DMS153 (cell line): ENCODE data around the gene CTTN.
"Not testable (repeated sequence)": the region's sequence is repeated elsewhere in the genome, so short reads cannot be mapped to it uniquely, and the experiment has no call there.

Experiments
- DNase-seq: peaks from one replicate; lab custom pipeline; 2025; lab: John Stamatoyannopoulos, UW

The CTTN gene

DNA sequence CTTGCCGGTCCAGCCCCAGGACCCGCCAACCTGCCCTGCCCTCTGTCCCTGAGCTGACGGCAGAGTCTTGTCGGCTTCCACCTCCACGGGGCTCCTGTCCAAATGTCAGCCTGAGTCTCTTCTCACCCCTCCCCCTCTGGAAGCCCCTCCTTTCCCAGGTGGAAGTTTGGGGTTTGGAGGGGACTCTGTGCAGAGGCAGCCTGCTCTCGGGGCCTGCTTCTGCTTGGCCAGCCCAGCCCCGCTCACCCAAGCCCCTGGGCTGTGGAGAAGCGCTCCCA, 31.0 kb downstream of the CTTN start:
- DNase-seq: no peak

DNA sequence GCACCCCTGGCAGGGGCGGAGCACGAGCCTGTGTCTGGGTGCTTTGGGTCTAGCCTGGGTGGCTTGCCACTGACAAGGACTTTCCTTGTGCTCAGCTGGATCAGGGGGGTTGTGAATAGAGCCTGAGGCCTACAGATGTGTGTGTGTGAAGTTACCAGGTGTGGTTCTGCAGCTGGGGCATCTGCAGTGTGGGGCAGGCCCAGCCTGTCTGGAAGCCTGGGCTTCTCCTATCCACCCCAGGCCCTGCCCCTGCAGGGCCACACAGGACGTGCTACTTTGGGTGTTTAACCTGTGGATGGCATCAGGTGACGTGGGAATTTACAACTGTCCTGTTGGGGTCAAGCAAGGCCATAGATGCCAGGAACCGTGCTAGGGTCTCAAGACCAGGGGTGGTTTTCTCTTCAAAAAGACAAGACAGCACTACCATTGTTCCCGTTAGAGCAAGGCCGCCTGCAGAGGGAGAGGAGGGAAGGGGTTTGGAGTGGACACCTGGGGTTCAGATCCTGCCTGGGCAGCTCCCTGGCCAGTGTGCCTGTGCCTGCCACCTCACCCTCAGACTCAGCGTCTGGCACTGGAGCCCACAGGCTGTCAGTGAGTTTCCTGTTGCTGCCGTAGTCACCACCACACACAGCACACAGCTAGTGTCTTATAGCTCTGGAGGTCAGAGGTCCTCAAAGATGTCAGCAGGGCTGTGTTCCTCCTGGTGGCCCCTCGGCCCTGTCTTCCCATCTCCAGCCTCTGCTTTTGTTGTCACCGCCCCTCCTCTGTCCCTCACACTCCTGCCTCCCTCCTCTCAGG, 31.6 kb downstream of the CTTN start:
- no peak for DNase-seq

DNA sequence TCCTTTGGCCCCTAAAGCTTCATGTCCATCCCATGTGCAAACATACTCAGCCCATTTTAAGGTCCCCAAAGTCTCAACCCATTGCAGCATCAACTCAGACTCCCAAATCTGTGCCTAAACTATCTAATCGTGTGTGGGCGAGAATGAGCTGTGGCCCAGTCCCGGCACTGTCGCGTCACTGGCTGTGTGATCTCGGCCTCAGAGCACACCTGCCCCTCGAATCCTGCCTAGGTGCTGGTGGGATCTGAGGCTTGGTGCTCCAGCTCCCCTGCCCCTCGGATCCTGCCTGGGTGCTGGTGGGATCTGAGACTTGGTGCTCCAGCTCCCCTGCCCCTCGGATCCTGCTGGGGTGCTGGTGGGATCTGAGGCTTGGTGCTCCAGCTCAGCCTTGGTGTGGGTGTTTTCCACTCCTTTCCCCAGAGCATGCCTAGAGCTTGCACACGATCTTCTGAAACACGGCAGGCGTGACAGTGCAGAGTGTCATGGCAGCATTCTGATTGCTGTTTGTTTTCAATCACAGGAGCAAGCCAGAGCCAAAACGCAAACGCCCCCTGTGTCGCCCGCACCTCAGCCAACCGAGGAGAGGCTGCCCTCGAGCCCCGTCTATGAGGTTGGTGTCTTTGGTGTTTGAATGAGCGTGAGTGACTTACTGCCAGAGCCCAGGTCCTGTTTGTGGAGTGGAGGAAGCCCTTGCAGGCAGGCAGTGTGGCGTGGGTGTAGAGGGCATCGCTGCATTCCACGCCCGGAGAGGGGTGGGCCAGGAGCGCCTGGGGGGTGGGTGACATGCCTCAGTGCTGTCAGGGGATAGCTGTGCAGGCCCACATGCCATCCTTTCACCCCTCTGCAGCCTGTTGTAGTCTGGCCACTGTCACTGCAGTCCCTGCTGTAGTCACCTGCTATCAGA, 32.6 kb downstream of the CTTN start:
- DNase-seq: no peak

GRCh38 chr11:70431611-70432010, 33.3 kb downstream of the CTTN start:
- DNase-seq: no peak

DNA sequence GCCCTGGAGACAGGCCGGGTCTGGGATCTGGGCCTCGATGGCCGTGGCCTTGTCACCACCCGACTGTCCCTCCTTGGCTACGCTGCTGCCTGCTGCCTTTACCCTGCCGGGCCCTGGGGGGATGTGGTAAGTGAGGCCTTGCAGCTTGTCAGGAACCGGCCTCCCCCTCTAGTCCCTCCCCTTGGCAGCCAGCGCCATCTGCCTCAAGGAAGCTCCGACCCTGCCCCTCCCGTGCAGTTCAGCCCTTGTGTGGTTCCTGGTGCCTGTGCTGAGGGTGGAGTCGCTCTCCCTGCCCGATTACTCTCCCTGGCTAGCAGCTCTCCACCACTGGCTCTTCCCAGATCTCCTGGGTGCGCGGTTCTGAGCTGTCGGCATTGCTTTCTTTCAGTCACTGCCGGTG, 33.7 kb downstream of the CTTN start:
- no peak for DNase-seq

DNA sequence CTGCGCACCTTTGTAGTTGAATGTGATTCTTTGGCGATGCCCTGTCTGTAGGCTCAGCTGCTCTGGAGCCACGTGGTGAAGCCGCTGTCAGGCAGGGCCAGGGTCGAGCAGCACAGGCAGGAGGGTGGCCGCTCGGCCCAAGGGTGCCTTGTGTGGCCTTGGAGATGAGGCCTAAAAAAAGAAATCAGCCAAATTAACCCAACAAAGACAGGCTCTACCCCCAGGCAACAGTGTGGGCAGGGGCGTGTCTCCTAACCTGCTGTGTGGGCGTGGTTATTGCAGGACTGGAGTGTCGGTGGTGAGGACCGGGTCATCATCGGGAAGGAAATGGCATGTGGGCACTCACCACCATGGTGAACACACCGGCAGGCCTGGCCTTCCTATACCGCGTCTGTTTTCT, 34.3 kb downstream of the CTTN start:
- no peak for DNase-seq

DNA sequence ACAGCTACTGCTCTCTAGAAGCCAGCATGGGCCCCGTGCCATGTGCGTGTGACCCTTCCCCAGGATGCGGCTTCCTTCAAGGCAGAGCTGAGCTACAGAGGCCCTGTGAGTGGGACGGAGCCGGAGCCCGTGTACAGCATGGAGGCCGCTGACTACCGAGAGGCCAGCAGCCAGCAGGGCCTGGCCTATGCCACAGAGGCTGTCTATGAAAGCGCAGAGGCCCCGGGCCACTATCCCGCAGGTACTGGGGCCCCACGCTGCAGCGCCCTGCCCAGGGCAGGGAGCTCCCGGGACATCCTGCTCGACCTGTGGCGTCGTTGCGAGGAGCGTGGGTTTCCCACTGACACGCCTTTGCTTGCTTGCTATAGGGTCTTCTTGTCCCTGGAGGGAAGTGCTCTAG, 34.7 kb downstream of the CTTN start:
- no peak for DNase-seq

DNA sequence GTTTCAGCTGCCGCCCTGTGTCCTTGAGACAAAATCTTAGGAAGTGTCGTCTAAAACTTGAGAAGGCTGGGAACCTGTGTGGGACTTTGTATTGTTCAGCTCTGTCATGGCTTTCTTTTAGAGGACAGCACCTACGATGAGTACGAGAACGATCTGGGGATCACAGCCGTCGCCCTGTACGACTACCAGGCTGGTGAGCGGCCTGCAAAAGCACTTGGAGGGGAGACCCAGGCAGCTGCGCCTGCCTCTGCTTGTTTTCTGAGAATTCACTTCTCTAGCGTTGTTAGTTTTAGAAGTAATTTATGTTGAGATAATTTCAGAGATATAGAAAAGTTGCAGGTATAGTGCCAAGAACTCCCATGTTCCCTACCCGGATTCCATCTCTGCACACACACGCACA, 35.2 kb downstream of the CTTN start:
- DNase-seq: no peak

GRCh38 chr11:70433966-70434812, 35.9 kb downstream of the CTTN start:
- DNase-seq: no peak

DNA sequence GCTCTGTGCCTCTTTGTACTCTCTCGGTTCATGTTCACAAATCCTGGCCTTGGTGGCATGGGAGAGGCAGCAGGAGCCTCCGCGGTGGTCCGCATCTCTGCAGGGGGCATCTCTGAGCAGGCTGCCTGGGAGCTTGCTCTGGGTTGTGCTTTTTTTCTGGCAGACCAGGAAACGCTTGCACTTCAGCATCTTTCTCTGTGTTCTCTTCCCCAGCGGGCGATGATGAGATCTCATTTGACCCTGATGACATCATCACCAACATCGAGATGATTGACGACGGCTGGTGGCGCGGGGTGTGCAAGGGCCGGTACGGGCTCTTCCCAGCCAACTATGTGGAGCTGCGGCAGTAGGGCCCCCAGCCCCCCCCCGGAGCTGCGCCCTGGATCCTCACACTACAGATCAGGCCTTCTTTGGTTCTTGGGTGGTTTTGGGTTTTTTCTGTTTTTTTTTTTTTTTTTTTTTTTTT, 36.5 kb downstream of the CTTN start:
- DNase-seq: no peak

- no peak for DNase-seq
Observed at GRCh38 chr11:70435361-70435760, 37.0 kb downstream of the CTTN start.

GRCh38 chr11:70435765-70436500, 37.6 kb downstream of the CTTN start:
- no peak for DNase-seq

DNA sequence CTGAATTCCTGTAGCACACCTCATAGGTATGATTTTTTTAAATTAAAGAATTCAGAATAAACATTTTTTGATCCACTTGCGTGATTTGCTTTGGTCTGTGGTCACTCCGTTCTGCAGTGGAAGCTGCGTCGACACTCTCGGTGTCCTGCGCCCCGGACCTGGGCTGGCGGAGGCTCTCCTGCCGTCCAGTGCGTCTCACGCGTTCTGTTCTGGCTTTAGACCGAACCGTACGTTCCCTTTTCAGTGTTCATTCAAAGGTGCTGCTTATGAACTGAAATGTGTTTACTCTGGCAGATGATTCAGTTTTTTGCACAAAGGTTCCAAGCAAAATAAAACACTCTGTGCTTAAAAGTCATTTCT, 38.2 kb downstream of the CTTN start:
- DNase-seq: no peak

GRCh38 chr11:70437111-70437784, 38.9 kb downstream of the CTTN start:
- DNase-seq: no peak

DNA sequence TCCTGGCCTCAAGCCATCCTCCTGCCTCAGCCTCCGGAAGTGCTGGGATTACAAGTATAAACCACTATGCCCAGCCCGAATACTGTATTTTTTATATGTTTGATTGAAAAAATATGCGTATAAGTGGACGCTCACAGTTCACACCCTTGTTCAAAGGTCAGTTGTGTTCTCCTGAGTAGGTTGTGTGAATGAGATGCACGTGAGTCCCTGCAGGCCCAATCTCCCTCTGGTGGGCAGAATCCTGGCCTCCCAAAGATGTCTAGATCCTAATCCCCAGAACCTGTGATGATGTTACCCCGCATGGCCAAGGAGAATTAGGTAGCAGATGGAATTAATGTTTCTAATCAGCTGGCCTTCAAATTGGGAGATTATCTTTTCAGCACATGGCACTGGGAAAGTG, 41.9 kb downstream of the CTTN start:
- DNase-seq: no peak

GRCh38 chr11:70443773-70444030, 45.4 kb downstream of the CTTN start:
- DNase-seq: no peak

- no peak for DNase-seq
Observed at GRCh38 chr11:70445091-70445490, 46.8 kb downstream of the CTTN start.

DNA sequence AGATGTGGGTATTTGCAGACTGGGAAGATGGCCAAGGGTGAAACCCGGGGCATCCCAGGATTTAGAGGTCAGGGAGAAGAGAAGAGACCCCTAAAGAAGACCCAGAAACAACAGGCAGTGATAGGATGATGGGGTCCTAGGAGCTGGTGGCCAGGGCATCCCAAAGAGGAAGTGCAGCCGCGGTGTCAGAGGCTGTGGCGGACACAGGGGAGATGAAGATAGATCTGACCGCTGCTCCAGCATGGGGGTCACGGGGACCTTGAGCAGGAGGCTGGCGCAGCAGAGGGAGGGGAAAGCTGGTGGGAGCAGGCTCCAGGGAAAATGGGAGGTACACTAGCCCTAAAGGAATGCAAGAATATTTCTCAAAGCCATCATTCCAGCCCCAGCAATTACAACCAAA, 47.3 kb downstream of the CTTN start:
- DNase-seq: no peak

DNA sequence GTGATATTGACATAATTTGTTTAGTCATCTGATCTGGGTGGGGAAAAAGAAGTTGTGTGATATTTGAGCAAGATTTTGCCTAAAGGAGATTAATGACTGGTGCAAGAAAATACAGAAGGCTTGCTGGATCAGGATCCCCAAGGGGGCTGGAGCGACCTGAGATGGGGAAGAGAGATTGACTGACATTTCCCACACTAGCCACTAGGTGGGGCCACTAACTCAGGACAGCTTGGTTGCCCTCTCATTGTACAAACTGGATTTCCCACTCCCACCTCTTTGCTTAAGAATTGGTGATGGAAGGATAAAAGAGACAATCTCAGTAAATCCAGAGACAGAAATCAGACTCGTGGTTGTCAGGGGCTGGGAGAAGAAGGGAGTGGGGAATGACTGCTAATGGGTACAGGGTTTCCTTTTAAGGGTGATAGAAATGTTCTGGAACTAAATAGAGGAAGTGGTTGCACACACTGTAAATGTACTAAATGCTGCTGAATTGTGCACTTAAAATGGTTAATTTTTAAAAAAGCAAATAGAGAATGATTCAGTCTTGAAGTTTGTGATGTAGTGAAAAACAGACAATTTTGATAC, 50.7 kb downstream of the CTTN start:
- no peak for DNase-seq

GRCh38 chr11:70454197-70454767, 56.0 kb downstream of the CTTN start:
- no peak for DNase-seq

DNA sequence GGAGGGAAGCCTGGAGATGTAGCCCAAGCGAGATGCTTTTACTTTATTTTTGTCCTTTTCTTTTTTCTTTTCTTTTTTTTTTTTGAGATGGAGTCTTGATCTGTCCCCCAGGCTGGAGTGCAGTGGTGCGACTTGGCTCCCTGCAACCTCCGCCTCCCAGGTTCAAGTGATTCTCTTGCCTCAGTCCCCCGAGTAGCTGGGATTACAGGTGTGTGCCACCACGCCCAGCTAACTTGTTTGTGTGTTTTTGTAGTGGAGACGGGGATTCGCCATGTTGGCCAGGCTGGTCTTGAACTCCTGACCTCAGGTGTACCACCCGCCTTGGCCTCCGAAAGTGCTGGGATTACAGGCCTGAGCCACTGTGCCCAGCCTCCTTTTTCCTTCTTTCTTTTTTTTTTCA, 56.5 kb downstream of the CTTN start:
- DNase-seq: not testable (repeated sequence)
